GM19468 (cell line): ENCODE measurements around the gene GCLC.
"Not testable (repeated sequence)": the region's sequence is repeated elsewhere in the genome, so short reads cannot be mapped to it uniquely, and the experiment has no call there.

ENCODE experiments used
- ATAC-seq: cut with Tn5 transposase; IDR thresholded peaks from one replicate; pipeline ENCODE4 v1.9.1; 2021; ENCODE audit warnings: mild to moderate bottlenecking, moderate library complexity, moderate number of reproducible peaks; ENCODE audit not compliant: unreplicated experiment; ENCODE audit errors: extremely low read depth

The GCLC gene

GRCh38 chr6:53496797-53497375, 48.0 kb downstream of the GCLC start:
- no peak for ATAC-seq

GRCh38 chr6:53495506-53496499, 49.1 kb downstream of the GCLC start:
- ATAC-seq = no peak

- no peak for ATAC-seq
Measured at GRCh38 chr6:53494076-53494475, 50.8 kb downstream of the GCLC start.

- ATAC-seq = no peak
Measured at GRCh38 chr6:53493635-53494025, 51.3 kb downstream of the GCLC start.

- ATAC-seq = no peak
Measured at GRCh38 chr6:53492860-53493634, 51.9 kb downstream of the GCLC start.

GRCh38 chr6:53487080-53487479, 57.8 kb downstream of the GCLC start:
- ATAC-seq = no peak

- no peak for ATAC-seq
Measured at GRCh38 chr6:53486679-53487078, 58.2 kb downstream of the GCLC start.

GRCh38 chr6:53484476-53485280, 60.2 kb downstream of the GCLC start:
- ATAC-seq = no peak

GRCh38 chr6:53483423-53484353, 61.2 kb downstream of the GCLC start:
- no peak for ATAC-seq

GRCh38 chr6:53481323-53481722, 63.6 kb downstream of the GCLC start:
- ATAC-seq = no peak

- not testable (repeated sequence) for ATAC-seq
Measured at GRCh38 chr6:53480774-53481173, 64.1 kb downstream of the GCLC start.

- no peak for ATAC-seq
Measured at GRCh38 chr6:53479871-53480270, 65.0 kb downstream of the GCLC start.

- no peak for ATAC-seq
Measured at GRCh38 chr6:53476964-53477363, 67.9 kb downstream of the GCLC start.

GRCh38 chr6:53474010-53474409, 70.9 kb downstream of the GCLC start:
- ATAC-seq = no peak

GRCh38 chr6:53469163-53469562, 75.7 kb downstream of the GCLC start:
- ATAC-seq = no peak

- no peak for ATAC-seq
Measured at GRCh38 chr6:53466257-53466656, 78.6 kb downstream of the GCLC start.

GRCh38 chr6:53465732-53466131, 79.2 kb downstream of the GCLC start:
- no peak for ATAC-seq

- no peak for ATAC-seq
Measured at GRCh38 chr6:53464927-53465460, 79.9 kb downstream of the GCLC start.

GRCh38 chr6:53464483-53464882, 80.4 kb downstream of the GCLC start:
- ATAC-seq = no peak
